Fibroblast of upper back skin (primary cell): ENCODE measurements around the gene GDPGP1.
"Not testable (repeated sequence)": the region's sequence is repeated elsewhere in the genome, so short reads cannot be mapped to it uniquely, and the experiment has no call there.

Source experiments
- DNase-seq: peaks from one replicate; pipeline ENCODE4 v3.0.0-alpha.2; 2013

GDPGP1 gene

GRCh38 chr15:90234096-90234988 lies at the start of gene GDPGP1:
Gene GDPGP1, plus strand, starts transcription at chr15:90234209. Its CDS starts 6,700 bp downstream, at chr15:90240909.
- DNase-seq: no peak

GRCh38 chr15:90184786-90185704 lies 49.0 kb upstream of the GDPGP1 start:
- peak; percentile 22 for DNase-seq

- DNase-seq: no peak
These were observed 46.6 kb upstream of the GDPGP1 start for GRCh38 chr15:90187257-90187868.

GRCh38 chr15:90188065-90188464 lies 45.9 kb upstream of the GDPGP1 start:
- not testable (repeated sequence) for DNase-seq

- no peak for DNase-seq
These were observed 44.9 kb upstream of the GDPGP1 start for GRCh38 chr15:90188914-90189748.

GRCh38 chr15:90189781-90190467 lies 44.1 kb upstream of the GDPGP1 start:
- DNase-seq: no peak

GRCh38 chr15:90190606-90191343 lies 43.2 kb upstream of the GDPGP1 start:
- no peak for DNase-seq

GRCh38 chr15:90191344-90191687 lies 42.7 kb upstream of the GDPGP1 start:
- no peak for DNase-seq

- DNase-seq: peak; percentile 29
These were observed 42.1 kb upstream of the GDPGP1 start for GRCh38 chr15:90191794-90192509.

GRCh38 chr15:90192961-90193786 lies 40.8 kb upstream of the GDPGP1 start:
- no peak for DNase-seq

- no peak for DNase-seq
These were observed 39.4 kb upstream of the GDPGP1 start for GRCh38 chr15:90194655-90195054.

GRCh38 chr15:90200534-90201129 lies 33.4 kb upstream of the GDPGP1 start:
- no peak for DNase-seq

- peak; percentile 46 for DNase-seq
These were observed 32.7 kb upstream of the GDPGP1 start, which contains the start of gene SEMA4B for GRCh38 chr15:90201130-90201943. Gene SEMA4B, plus strand, starts transcription at chr15:90201330. Its CDS starts 249 bp downstream, at chr15:90201579.

- DNase-seq: no peak
These were observed 32.0 kb upstream of the GDPGP1 start for GRCh38 chr15:90201944-90202375.

- DNase-seq: no peak
These were observed 31.1 kb upstream of the GDPGP1 start for GRCh38 chr15:90202929-90203328.

GRCh38 chr15:90203473-90203872 lies 30.5 kb upstream of the GDPGP1 start:
- DNase-seq: no peak

GRCh38 chr15:90203922-90204321 lies 30.1 kb upstream of the GDPGP1 start:
- no peak for DNase-seq
